NK-92 (cell line): ENCODE data around the gene HYLS1.
A peak's percentile ranks its signal among the peaks of the same experiment; 100 is the strongest.
"Not testable (repeated sequence)": the region's sequence is repeated elsewhere in the genome, so short reads cannot be mapped to it uniquely, and the experiment has no call there.

Source experiments
- DNase-seq: peaks from one replicate; lab custom pipeline; 2025; ENCODE audit not compliant: unreplicated experiment; lab: John Stamatoyannopoulos, UW

HYLS1 gene

DNA sequence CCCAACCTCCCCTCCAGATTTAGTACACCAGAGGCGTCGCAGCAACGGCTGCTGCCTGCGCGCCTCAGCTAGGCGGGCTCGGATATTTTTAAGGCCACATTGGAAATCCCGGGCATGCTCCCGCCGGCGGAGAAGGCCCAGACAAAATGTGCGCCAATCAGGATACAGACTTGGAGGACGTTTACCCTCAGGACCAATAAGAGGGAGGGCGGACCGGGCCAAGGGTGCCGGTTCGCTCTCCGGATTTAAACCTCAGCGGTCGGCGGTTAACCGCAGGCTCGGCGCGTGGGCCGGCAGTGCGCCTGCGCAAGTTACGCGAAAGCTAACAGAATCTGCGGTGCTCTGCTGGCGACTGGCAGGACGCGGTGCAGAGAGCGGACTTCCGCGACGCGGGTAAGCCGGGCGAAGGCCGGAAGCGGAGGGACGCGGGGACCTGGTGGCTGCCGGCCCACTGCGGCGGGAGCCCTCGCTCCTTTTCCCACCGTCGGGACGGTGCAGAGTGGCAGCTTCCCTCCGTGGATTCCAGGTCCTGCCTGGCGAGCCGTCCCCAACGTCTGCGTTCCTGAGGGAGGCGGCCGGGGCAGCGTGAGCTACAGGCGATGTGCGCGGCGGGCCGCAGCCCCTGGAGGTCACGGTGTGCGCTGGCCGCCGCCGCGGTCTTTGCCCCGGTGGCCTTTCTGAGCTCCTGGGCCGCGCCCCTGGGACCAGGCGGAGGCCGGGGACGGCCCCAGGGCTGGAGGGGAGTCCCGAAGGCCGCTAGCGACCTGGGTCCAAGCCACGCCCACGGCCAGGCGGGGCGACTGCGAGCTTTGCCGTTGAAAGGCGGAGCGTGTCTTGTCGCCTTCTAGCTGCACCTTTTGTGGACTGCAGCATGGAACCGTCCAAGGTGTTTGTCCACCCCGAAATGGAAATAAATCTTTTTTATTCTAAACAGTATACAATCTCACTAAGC is at the start of gene HYLS1:
Gene HYLS1, plus strand, starts transcription at position 296 of the 952 bp plus-strand sequence. CDS start 11,701 bp downstream, outside the sequence.
- DNase-seq: peak; percentile 29

DNA sequence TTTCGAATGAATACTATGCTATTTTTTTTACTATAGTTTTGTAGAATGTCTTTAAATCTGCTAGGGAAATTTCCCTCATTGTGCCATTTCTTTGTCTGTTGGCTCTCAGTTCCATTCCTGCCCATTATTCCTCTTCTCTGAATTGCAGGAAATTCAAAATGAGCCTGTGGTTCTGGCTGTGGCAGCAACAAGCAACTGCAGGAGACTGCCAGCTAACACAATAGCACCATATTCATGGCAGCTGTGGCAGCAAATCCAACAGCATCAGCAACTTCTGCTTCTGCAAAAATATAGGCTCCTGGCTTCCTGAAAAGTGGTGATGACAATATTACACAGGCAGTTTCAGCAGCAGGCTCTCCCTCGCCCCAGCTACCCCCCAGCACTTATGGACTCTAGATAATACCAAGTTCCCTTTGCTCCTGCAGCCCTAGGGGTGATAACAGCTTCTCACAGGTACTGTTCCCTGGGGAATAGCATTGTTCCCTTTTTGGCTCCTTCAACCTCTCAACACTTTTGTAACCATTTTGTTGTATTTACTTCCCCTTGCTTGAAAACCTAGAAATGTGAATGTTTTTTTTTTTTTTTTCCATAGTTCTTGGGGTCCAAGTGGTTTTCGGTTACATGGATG is 45.0 kb upstream of the HYLS1 start:
- DNase-seq: no peak

- DNase-seq: no peak
Measured at GRCh38 chr11:125846188-125846587, 41.3 kb upstream of the HYLS1 start.

GRCh38 chr11:125857670-125858069 is 29.8 kb upstream of the HYLS1 start:
- not testable (repeated sequence) for DNase-seq

DNA sequence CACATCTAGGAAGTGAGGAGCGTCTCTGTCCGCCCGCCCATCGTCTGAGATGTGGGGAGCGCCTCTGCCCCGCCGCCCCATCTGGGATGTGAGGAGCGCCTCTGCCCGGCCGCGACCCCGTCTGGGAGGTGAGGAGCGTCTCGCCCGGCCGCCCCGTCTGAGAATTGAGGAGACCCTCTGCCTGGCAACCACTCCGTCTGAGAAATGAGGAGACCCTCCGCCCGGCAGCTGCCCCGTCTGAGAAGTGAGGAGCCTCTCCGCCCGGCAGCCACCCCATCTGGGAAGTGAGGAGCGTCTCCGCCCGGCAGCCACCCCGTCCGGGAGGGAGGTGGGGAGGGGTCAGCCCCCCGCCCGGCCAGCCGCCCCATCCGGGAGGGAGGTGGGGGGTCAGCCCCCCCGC is 24.7 kb upstream of the HYLS1 start:
- DNase-seq: not testable (repeated sequence)

DNA sequence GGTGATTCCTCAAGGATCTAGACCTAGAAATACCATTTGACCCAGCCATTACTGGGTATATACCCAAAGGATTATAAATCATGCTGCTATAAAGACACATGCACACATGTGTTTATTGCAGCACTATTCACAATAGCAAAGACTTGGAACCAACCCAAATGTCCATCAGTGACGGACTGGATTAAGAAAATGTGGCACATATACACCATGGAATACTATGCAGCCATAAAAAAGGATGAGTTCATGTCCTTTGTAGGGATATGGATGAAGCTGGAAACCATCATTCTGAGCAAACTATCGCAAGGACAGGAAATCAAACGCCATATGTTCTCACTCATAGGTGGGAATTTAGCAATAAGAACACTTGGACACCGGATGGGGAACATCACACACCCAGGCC is 22.1 kb upstream of the HYLS1 start:
- DNase-seq: not testable (repeated sequence)

DNA sequence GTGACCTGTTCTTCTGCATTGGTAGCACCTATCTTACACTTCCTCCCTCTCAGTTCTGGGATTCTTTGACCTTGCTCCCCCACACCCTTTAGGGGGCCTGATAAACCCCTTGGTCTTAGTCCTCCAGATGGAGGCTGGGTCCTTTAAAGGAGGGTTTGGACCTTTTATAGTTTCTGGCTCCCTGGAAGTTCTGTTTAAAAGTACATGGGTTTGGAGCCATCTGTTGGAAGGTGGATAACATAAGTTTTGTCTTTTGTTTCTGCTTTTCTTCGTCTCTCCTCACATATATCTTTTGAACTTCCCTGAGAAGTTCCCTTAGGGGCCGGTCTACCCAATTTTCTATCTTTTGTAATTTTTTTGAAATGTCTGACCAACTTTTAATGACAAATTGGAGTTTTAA is 17.9 kb upstream of the HYLS1 start:
- no peak for DNase-seq

GRCh38 chr11:125871391-125872137 is 15.9 kb upstream of the HYLS1 start:
- no peak for DNase-seq

- no peak for DNase-seq
Measured at GRCh38 chr11:125872138-125872491, 15.4 kb upstream of the HYLS1 start.

- no peak for DNase-seq
Measured at GRCh38 chr11:125873881-125874555, 13.4 kb upstream of the HYLS1 start.

DNA sequence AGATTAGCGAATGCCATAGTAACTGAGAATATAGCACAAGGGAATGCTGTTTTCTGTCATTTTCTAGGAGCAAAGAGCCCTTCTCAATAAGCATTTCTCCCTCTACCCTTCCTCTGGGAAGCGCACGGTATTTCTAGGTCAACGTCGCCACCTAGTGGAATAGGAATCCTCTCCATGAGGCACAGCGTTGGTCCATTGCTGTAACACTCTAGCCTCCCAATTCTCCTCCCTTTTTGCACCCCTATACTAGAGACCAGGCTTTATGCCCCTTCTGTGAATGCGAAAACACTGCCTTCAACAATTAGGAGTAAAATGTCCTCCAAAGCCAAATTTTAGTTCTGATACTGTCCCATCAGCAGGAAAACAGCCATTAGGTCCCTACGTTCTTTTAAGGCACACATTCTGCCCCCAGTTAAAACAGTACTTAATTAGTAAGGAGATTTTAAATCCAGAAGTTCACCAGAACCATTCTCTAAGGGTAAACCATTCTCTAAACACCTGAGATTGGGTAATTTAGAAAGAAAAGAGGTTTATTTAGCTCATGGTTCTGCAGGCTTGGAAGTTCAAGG is 12.8 kb upstream of the HYLS1 start:
- no peak for DNase-seq

GRCh38 chr11:125881291-125881690 is 6.2 kb upstream of the HYLS1 start:
- no peak for DNase-seq

DNA sequence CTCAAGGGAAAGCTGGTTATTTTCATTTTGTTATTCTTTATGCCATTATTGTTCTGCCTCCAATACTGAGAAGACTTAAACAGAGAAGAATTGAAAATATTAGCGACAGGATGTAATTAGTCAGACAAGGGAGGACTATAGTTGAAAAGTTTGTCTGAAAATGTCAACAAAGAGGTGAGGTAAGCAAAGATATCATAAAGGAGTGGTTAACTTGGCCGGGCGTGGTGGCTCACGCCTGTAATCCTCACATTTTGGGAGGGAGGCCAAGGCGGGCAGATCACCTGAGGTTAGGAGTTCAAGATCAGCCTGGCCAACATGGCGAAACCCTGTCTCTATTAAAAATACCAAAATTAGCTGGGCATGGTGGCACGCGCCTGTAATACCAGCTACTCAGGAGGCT is 4.1 kb upstream of the HYLS1 start:
- DNase-seq: no peak

GRCh38 chr11:125886997-125887372 is 483 bp upstream of the HYLS1 start:
- no peak for DNase-seq

DNA sequence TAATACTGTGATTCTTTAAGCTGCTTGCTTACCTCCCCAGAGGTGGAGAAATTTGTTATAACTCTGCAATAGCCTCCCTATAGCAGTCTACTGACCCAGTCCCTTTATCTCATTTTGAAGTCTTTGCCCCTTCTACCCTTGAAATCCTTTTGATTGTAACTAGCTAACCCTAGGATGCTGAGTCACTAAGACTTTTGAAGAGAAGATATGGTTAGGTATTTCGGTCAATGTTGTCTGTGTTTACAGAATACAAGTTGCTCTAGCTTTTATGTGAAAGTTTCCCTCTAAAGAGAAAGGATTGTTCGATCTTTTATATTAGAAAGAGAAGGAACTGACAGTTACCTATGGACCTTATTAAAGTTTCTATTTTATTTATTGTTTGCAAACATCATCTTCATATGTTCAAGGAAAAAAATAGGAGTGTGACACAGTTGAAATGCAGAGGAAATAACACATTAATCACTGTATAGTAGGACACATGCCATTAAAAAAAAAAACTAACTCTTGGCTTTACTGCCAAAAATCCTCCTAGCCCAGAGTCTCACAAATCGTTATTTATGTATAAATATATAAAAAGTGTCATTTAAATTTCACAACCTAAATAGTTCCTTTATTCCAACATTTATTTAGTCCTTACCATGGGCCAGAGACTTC is 3.1 kb downstream of the HYLS1 start:
- no peak for DNase-seq

DNA sequence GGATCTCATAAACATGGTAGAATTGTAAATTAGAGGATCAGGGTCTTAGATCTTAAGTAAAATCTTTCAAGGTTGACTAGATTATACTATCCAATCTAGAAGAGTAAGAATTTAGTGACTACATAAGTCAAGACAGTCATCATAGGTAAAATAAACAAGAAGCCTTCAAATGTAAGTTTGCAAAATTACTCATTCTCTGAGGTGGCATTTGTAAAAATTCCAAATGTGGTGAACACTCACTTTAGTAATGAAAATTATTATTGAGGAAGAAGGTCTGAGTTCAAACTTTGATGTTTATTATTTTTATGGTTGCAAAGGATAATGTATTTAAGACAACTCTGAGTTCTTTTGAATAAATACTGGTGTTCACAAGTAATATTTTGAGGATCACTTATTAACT is 4.6 kb downstream of the HYLS1 start:
- no peak for DNase-seq

DNA sequence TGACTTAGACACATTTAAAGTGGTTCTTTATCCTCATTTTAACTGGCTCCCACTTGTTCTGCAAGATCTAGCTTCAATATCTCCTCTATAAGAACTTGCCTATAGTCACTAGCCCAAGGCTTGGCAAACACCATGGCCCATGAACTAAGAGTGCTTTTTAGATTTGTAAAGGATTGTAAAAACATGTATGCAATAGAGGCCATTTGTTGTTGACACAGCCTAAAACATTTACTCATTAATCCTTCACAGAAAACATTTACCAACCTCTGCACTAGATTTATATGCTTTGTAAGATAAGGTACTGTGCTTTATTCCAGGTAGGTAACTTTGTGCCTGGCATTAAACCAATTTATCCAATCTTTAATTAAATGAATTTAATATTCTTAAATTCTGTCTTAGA is 5.5 kb downstream of the HYLS1 start:
- no peak for DNase-seq

GRCh38 chr11:125901872-125902271 is 14.4 kb downstream of the HYLS1 start:
- no peak for DNase-seq

- no peak for DNase-seq
Measured at GRCh38 chr11:125902277-125902926, 14.9 kb downstream of the HYLS1 start.
